Stomach smooth muscle (tissue), 2 donors: ENCODE data around the gene LSG1.

Experiments
- H3K27ac ChIP-seq: one replicate; pipeline ENCODE4 v1.7.0; 2013; ENCODE audit warnings: mild to moderate bottlenecking, low read length, inconsistent platforms
- H3K27me3 ChIP-seq, 2 donors: one replicate each; pipeline ENCODE4 v1.7.0; 2013; ENCODE audit warnings: low read length in 2 of 2; ENCODE audit not compliant: insufficient read depth in 2 of 2, control insufficient read depth in 1 of 2
- H3K36me3 ChIP-seq, 2 donors: one replicate each; pipeline ENCODE4 v1.7.0; 2013; ENCODE audit warnings: low read length in 2 of 2; ENCODE audit not compliant: control insufficient read depth in 2 of 2, insufficient read depth in 2 of 2
- H3K4me1 ChIP-seq: one replicate; pipeline ENCODE4 v1.7.0; 2013; ENCODE audit warnings: low read length; ENCODE audit not compliant: control insufficient read depth, insufficient read depth
- H3K4me3 ChIP-seq, 2 donors: one replicate each; pipeline ENCODE4 v1.7.0; 2013; ENCODE audit warnings: low read length in 2 of 2
- H3K9ac ChIP-seq, 2 donors: one replicate each; pipeline ENCODE4 v1.7.0; 2013; ENCODE audit warnings: low read length in 2 of 2, mild to moderate bottlenecking in 1 of 2
- H3K9me3 ChIP-seq, 2 donors: one replicate each; pipeline ENCODE4 v1.7.0; 2013; ENCODE audit warnings: low read length in 2 of 2; ENCODE audit not compliant: control insufficient read depth in 2 of 2
- donor health status: healthy.
- donor health status: Pancreatic carcinoma.

The LSG1 gene

DNA sequence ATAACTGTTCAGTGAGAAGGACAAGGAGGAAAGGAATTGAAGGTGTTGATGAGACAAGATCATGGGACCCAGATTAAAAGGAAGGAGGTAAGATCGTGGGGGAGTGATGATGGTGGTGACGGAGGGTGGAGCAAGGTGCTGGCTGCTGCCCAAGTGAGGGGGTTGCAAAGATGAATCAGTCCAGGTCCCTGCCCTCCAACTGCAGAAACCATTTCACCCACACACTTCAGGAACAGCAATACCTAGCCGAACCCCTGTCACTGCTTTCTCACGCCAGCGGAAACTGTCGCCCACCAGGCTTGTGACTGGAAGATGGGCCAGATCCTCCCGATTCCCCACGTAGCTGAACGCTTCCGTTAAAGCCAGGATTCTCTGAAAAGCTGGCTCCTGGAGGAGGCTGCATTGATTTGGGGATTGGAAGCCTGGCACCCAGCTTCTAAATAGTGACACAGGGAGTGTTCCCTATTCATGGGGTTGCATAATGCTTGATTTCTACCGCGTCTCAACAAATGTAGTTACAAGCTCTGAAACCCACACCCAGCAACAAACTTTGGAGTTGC is 3.2 kb upstream of the LSG1 start:
- H3K36me3 ChIP-seq, result no peaks in the 10 kb centered on the region
- H3K4me1 ChIP-seq, result peaks cover 12% of the 10 kb centered on the region
- peaks cover 0 to 5% of the 10 kb centered on the region in 2 donors for H3K27me3 ChIP-seq
- no peaks in the 10 kb centered on the region for H3K9me3 ChIP-seq
- H3K27ac ChIP-seq, result no peak overlapping the region
- H3K4me3 ChIP-seq, result no peak overlapping the region
- no peak overlapping the region for H3K9ac ChIP-seq

DNA sequence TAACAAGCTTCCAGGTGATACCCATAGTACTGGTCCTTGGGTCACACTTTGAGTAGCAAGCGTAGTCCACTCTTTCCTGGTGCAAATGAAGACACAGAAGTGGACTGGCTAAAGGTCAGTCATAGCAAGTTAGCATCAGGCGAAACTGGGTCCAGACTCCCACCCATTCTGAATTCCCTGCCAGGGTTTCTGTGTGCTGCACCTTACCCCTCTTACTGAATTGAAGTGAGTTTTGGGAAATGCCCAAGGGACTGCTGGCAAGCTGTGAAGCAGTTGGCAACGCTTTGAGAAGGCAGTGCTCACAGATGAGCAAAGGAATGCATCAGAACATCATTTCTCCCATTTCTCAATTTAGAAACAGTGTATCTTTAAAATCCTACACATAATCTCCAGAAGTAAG is 1.8 kb upstream of the LSG1 start:
- Histone ChIP-seq H3K27me3 (peaks cover 0 to 5% of the 10 kb centered on the region in 2 donors), H3K36me3 (peaks cover 0 to 2% of the 10 kb centered on the region in 2 donors), H3K4me1 (peaks cover 12% of the 10 kb centered on the region), H3K9me3 (no peaks in the 10 kb centered on the region), H3K4me3 (no peak overlapping the region), H3K27ac (no peak overlapping the region), H3K9ac (no peak overlapping the region)

DNA sequence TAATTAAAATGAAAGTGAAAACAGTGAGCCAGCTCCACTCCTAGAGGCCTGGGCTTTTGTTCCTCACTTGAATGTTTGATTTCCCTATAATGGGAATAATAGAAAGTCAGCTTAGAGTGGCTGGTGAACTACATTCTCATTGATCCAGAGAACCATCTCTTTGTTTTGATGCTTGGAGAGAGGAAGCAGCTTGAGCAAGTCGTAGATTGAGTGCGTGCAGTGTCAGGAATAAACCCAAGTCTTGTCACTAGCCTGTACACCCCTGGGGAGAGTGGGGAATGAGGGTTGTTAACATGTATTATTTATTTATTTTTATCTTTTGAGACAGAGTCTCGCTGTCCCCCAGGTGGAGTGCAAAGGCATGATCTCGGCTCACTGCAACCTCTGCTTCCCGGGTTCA is 885 bp upstream of the LSG1 start:
- Histone ChIP-seq H3K9ac (peak overlapping the region; percentile 71 to 93), H3K9me3 (no peaks in the 10 kb centered on the region), H3K36me3 (peaks cover 0 to 2% of the 10 kb centered on the region in 2 donors), H3K4me1 (peaks cover 12% of the 10 kb centered on the region), H3K4me3 (peak overlapping the region; percentile 78 to 99), H3K27me3 (peaks cover 0 to 5% of the 10 kb centered on the region in 2 donors), H3K27ac (peak overlapping the region; percentile 85)

DNA sequence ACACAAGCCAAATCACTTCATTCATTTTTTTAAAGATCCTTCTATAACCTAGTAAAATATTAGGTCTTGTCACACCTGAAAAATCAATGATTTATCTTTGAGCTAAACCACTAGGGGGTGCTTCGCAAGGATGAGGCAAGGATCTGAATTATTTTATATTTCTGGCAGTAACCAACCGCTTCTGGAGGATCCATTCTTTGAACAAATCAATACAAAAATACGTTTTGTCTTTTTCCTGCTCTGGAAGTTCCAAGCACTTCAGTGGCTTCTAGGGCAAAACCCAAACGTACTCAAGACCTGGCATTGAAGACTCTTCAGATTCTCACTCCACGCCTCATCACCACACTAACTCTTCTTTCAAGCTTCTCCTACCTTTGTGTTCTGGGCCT is 486 bp downstream of the LSG1 start:
- Histone ChIP-seq H3K9ac (peak overlapping the region; percentile 71 to 93), H3K27me3 (peaks cover 0 to 5% of the 10 kb centered on the region in 2 donors), H3K4me1 (peaks cover 12% of the 10 kb centered on the region), H3K27ac (peak overlapping the region; percentile 85), H3K4me3 (peak overlapping the region; percentile 78 to 99), H3K9me3 (no peaks in the 10 kb centered on the region), H3K36me3 (peaks cover 0 to 5% of the 10 kb centered on the region in 2 donors)

DNA sequence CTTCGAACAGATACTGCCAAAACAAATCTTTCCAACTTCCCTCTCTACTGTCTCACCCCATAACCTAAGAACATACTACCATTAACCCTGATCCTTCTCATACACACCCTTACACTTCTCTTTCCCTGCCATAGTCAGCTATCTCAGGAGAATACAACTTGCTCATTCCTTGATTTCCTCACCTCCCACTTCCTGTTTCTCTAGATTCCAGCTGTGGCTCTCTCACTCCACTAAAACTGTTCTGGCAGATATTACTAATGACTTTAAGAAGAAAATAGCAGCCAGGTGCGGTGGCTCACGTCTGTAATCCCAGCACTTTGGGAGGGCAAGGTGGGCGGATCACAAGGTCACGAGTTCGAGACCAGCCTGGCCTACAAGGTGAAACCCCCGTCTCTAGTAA is 4.6 kb downstream of the LSG1 start:
- Histone ChIP-seq H3K4me3 (no peak overlapping the region), H3K27ac (no peak overlapping the region), H3K9ac (no peak overlapping the region), H3K9me3 (no peaks in the 10 kb centered on the region), H3K27me3 (no peaks in the 10 kb centered on the region), H3K36me3 (peaks cover 17 to 32% of the 10 kb centered on the region in 2 donors), H3K4me1 (peaks cover 9% of the 10 kb centered on the region)

DNA sequence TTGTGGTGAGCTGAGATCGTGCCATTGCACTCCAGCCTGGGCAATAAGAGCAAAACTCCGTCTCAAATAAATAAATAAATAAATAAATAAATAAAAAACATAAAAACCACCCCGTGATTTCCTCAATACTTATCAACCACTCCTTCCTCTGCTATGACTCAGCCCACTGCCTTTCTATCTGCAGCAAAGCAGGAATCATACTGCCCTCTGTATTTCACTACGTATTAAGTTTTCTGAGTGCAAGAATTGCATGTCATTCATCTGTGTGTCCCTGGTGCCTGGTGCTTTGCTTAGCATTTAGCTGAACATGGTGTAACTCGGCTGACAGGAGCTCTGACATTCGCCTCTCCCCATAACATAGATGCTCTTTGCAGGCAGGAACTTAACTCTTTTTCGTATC is 7.1 kb downstream of the LSG1 start:
- H3K9ac ChIP-seq, result no peak overlapping the region
- H3K4me3 ChIP-seq, result no peak overlapping the region
- no peak overlapping the region for H3K27ac ChIP-seq
- H3K36me3 ChIP-seq, result peaks cover 26 to 36% of the 10 kb centered on the region in 2 donors
- no peaks in the 10 kb centered on the region for H3K27me3 ChIP-seq
- no peaks in the 10 kb centered on the region for H3K4me1 ChIP-seq
- no peaks in the 10 kb centered on the region for H3K9me3 ChIP-seq

DNA sequence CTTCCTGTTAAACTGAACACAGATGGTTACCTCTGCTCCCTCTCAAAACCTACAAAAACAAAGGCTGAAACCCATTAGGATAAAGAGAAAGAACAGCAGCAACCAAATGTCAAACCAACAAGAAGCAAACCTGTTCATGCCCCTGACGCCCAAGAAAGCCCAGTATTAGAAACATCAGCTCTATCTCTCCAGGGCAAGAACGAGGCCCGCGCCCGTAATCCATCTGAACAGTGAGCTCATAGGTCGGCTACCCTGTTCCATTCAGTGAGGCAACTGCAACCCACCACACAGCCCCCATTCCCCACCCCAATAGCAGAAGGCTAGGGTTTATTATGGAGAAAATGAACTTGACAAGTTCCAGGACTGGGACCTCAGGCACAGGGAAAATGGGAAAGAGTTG is 10.0 kb downstream of the LSG1 start:
- Histone ChIP-seq H3K4me1 (no peaks in the 10 kb centered on the region), H3K36me3 (peaks cover 40 to 46% of the 10 kb centered on the region in 2 donors), H3K9ac (no peak overlapping the region), H3K27ac (no peak overlapping the region), H3K4me3 (no peak overlapping the region), H3K27me3 (no peaks in the 10 kb centered on the region), H3K9me3 (no peaks in the 10 kb centered on the region)

DNA sequence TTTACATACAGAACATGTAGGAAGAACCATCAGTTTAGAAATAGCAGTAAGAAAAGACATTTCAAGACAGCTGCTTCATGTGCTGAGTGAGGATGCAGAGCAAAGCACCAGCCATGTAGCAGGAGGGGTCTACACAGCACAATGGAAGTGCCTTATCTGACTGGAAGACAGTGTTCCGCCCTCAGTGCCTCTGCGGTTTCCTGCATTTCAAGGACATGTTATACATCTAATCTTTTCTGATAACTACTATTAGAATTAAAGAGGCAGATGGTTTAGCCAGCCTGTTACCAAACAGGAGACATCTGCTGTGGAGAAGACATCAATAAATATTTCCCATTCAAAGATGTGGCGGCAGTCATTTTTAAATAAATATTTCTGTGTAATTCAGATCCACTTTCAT is 10.6 kb downstream of the LSG1 start:
- no peaks in the 10 kb centered on the region for H3K27me3 ChIP-seq
- H3K36me3 ChIP-seq, result peaks cover 40 to 44% of the 10 kb centered on the region in 2 donors
- H3K9ac ChIP-seq, result no peak overlapping the region
- H3K27ac ChIP-seq, result no peak overlapping the region
- no peaks in the 10 kb centered on the region for H3K4me1 ChIP-seq
- H3K9me3 ChIP-seq, result no peaks in the 10 kb centered on the region
- no peak overlapping the region for H3K4me3 ChIP-seq

DNA sequence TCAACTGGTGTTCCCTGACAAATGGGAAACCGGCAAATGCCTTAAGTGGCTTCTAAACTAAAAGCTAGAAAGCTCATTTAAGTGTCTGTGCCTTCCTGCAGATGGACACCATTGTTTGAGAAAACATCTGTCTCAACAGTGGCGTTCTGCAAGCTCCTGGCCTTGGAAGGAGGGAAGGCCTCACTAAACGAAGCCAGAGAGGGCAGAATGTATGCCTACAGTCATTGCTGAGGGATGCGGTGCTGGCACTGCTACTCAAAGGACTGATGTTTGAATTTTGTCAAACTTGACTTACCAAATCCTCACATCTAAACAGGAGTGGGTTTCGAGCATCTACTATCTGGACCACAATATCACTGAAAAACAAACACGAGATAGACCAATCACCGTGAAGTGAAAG is 12.2 kb downstream of the LSG1 start:
- H3K36me3 ChIP-seq, result peaks cover 29 to 30% of the 10 kb centered on the region in 2 donors
- H3K4me1 ChIP-seq, result no peaks in the 10 kb centered on the region

DNA sequence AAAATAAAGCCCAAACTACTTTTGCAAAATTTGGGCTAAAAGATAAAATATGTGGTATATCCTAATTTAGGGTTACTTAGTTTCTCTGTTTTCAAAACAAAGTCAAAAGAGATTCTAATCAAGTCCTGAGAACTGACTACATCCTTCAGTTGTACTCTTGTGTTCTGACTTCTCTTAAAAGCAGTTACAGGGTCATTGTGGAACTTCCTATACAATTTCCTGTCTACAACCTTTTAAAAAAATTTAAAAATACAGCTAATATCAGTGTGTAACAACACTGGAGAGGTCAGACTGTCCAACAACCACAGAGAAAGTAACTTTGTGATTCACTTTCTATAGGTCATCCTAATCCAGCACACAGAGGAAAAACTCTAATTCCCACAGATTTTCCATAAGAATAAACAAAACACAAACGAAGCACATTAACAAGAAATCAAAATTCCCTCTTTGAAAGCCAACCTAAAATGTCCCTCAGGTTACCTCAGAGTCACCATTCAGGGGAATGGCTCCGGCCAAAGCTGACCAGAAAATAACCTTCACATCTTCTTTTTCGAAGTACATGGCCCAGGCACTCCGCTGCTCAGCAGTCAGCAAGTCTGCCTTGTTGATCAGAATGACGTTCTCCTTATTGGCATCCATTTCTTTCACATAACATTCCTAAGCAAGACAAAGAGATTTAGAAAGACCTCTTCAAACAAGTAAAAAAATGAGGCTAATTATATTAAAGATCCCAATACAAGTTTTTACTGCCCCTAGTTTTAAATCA is 13.3 kb downstream of the LSG1 start:
- H3K27me3 ChIP-seq, result no peaks in the 10 kb centered on the region
- no peak overlapping the region for H3K27ac ChIP-seq

More for the DNA sequence above, 12.2 kb downstream of the LSG1 start:
- Histone ChIP-seq H3K9me3 (no peaks in the 10 kb centered on the region), H3K27ac (no peak overlapping the region), H3K9ac (no peak overlapping the region), H3K27me3 (no peaks in the 10 kb centered on the region), H3K4me3 (no peak overlapping the region)

DNA sequence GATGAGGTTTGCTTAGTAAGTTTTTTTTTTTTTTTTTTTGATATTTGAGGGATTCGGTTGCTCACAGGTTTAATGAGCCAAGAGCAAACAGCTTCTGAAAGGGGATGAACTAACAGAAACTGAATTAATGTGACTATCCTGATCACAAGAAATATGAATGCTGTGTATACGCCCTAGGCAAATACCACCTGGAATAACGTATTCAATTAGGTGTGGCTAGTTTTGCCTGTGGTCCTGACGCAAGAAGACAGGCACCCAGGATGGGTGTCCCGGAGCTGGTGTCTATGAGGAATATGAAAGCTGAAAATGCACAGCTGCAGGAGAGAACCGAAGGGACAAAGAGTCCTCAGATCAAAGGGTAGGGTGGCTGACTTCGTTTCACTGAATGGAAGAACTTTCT is 14.6 kb downstream of the LSG1 start:
- Histone ChIP-seq H3K9me3 (no peaks in the 10 kb centered on the region), H3K4me3 (no peak overlapping the region), H3K36me3 (peaks cover 26 to 28% of the 10 kb centered on the region in 2 donors), H3K27me3 (no peaks in the 10 kb centered on the region), H3K9ac (no peak overlapping the region), H3K27ac (no peak overlapping the region), H3K4me1 (no peaks in the 10 kb centered on the region)

More for the DNA sequence above, 13.3 kb downstream of the LSG1 start:
- no peak overlapping the region for H3K4me3 ChIP-seq
- no peak overlapping the region for H3K9ac ChIP-seq
- no peaks in the 10 kb centered on the region for H3K4me1 ChIP-seq
- H3K36me3 ChIP-seq, result peaks cover 25 to 28% of the 10 kb centered on the region in 2 donors
- H3K9me3 ChIP-seq, result no peaks in the 10 kb centered on the region
